Suprapubic skin (tissue), 4 donors: ENCODE measurements around the gene LRRC7.

ENCODE experiments used
- EP300 ChIP-seq: sonication (generic); formaldehyde crosslinking; IDR thresholded peaks from one replicate; pipeline ENCODE4 v1.6.1; 2017; ENCODE audit warnings: antibody characterized with exemption
- POLR2A ChIP-seq, 2 donors: fragments of 450-650 bp; IDR thresholded peaks; one replicate each; pipeline ENCODE4 v1.6.1; 2017; ENCODE audit warnings: antibody characterized with exemption in 2 of 2, mild to moderate bottlenecking in 2 of 2, moderate library complexity in 2 of 2
- POLR2AphosphoS5 ChIP-seq, 3 donors: sonication (generic); formaldehyde crosslinking; IDR thresholded peaks; one replicate each; pipeline ENCODE4 v1.6.1; 2017; ENCODE audit warnings: antibody characterized with exemption in 3 of 3
- TF ChIP-seq, protein P1 (sequence below), 2 donors: fragments of 200-600 bp in 1 of 2; fragments of 450-650 bp in 1 of 2; sonication (generic) in 1 of 2; IDR thresholded peaks; one replicate each; pipeline ENCODE4 v1.5.1; 2016 to 2019; ENCODE audit warnings: antibody characterized with exemption in 2 of 2, mild to moderate bottlenecking in 1 of 2, moderate library complexity in 1 of 2

DNA sequence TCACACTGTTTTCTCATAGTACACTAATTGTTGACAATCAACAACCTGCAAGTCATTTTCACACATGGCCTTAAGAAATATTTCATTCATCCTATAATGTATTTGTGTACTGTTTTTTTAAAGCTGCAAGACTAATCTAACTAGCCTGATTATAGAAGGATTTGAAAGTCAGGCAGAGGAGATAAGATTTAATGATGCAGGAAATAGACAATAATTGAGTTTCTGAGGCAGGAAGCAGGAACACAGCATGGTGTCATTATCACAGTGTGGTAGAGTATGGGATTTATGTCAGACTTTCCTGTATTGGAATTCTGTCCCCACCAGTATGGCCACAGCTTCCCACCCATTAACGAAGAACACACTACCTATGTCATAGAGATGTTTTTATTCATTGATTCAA is 138.8 kb downstream of the LRRC7 start:
- TF ChIP-seq POLR2A (IDR thresholded peaks at IDR 0.05) = no peak
- TF ChIP-seq, protein P1, sequence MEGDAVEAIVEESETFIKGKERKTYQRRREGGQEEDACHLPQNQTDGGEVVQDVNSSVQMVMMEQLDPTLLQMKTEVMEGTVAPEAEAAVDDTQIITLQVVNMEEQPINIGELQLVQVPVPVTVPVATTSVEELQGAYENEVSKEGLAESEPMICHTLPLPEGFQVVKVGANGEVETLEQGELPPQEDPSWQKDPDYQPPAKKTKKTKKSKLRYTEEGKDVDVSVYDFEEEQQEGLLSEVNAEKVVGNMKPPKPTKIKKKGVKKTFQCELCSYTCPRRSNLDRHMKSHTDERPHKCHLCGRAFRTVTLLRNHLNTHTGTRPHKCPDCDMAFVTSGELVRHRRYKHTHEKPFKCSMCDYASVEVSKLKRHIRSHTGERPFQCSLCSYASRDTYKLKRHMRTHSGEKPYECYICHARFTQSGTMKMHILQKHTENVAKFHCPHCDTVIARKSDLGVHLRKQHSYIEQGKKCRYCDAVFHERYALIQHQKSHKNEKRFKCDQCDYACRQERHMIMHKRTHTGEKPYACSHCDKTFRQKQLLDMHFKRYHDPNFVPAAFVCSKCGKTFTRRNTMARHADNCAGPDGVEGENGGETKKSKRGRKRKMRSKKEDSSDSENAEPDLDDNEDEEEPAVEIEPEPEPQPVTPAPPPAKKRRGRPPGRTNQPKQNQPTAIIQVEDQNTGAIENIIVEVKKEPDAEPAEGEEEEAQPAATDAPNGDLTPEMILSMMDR (IDR thresholded peaks at IDR 0.05) = no peak
- TF ChIP-seq EP300 = no peak
- no peak for TF ChIP-seq POLR2AphosphoS5 (IDR thresholded peaks at IDR 0.05)
